Raji (cell line): ENCODE data around the gene FAM222A.

Source experiments
- POLR2A ChIP-seq: IDR thresholded peaks from 2 replicates; pipeline ENCODE4 v1.6.1; 2011; ENCODE audit warnings: low read depth, low read length, control low read depth; ENCODE audit not compliant: insufficient read depth

FAM222A gene

DNA sequence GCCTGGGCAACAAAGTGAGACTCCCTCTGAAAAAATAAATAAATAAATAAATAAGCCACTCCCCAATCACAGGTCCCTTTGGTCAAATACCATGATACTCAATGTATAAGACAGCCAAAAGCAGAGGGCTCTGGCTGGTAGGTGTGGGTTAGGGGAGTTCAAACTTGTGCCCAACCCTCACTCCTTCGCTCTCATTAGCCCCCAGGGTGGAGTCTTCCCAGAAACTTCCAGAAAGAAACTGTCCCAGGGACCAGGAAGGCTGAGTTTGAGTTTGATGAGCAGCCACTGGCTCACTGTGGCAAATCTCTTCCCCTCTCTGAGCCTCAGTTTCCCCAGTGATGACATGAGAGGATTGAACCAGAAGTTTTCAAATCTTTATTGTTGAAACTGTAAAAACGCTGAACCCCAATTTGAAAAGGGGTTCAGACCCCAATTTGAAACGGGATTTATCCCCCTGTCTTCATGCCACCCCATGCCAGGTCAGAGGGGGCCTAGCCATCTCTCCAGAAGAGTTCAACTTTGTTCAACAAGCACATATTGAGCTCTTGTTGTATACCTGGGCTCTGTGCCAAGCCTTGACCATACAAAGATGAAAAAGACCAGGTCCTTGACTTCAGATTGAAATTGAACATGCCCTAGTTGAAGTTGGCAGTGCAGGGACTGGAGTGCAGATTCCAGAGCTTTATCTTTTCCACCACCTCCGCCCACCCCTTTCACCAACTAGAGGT lies 9.1 kb upstream of the FAM222A start:
- no peak for TF ChIP-seq POLR2A

DNA sequence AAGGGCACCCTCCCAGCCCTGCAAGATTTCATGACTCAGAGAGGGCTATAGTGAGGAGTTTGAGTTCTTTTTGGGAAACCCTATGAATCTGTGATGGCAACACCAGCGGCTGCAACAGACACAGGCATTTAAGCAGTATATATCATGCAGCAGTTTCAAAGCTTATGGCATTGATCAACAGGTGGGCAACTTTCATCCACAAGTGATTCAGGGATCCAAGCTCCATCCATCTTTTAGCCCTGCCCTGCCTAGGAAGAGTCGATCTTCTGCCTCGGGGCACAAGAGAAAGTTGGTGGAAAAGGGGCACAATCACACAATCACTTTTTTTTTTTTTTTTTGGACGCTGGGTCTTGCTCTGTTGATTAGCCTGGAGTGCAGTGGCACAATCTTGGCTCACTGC lies 8.3 kb upstream of the FAM222A start:
- TF ChIP-seq POLR2A: no peak

DNA sequence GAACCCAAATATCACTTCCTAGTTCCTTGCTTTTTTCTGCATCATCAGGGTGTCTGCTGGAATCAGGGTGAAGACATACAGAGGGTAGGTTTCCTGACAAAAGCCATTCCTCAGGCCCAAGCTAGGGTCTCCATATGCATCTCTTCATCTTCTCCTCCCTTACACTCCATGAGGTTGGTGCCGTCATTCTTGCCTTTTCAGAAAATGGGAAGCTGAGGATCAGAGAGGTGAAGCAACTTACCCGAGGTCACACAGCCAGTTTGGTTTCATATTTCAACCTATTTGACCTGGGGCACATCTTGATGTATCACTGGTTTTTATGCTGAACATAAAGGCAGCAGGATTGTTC lies 7.3 kb upstream of the FAM222A start:
- TF ChIP-seq POLR2A: no peak

DNA sequence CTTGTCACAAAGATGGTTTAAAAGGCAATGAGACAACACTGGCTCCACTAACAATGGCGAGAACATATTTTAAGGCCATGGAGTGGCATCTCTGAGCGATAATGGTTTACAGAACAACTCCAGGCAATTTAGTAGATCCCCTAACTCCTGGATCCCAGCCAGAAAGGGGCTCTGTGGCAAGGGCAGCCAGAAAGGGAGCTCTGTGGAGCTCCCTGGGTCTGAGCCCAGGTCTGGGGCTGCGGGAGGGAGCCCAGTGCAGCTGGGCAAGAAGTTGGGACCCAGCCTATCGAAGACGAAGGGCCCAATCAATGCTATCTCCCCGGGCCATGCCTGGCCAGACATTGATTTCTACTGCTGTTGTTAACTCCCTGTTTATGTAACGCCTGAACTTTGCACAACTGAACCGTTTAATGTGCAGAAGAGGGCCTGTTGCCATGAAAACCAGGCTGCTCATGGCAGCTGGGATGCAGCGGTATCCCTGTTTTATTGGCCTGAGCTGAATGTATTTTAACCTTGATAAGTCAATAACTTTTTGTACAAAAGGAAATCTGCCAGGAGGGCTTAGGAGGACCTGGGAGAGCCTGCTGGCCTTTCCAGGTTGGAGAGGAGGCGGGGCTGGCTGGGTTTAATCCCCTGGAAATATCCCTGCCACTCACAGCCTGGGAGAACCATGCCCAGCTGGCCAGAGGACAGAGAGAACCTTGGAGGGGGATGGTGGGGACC lies 6.7 kb upstream of the FAM222A start:
- TF ChIP-seq POLR2A: no peak

DNA sequence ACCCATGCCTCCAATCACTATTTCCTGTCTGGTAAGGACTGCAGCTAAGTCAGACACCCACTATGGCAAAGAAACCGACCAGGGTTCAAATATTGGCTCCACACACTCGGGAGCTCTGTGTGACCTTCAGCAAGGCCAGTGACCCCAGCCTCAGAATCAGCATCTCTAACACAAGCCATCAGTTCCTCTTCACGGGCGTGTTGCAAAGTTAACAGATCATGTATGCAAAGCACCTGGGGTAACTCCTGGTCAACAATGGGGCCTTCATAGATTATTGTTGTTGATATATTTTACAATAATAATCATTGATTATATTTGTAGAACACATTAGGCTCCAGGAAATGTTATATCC lies 6.2 kb upstream of the FAM222A start:
- TF ChIP-seq POLR2A: no peak

DNA sequence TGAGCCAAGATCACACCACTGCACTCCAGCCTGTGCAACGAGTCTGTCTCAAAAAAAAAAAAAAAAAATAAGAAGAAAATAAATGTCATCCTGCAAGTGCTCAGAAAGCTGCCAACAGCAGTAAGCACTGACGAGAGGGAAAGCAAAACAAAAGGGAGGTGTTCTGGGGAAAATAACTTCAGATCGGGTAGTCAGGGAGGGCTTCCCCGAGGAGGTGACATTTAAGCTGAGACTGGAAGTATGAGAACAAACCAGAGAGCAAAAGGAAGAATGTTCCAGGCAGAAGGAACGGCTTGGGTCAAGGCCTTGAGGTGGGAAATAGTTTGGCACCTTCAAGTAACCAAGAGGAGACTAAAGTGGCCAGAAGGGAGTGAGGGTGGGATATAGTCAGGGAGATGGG lies 4.7 kb upstream of the FAM222A start:
- no peak for TF ChIP-seq POLR2A

GRCh38 chr12:109709401-109709991 lies 4.1 kb upstream of the FAM222A start:
- no peak for TF ChIP-seq POLR2A

DNA sequence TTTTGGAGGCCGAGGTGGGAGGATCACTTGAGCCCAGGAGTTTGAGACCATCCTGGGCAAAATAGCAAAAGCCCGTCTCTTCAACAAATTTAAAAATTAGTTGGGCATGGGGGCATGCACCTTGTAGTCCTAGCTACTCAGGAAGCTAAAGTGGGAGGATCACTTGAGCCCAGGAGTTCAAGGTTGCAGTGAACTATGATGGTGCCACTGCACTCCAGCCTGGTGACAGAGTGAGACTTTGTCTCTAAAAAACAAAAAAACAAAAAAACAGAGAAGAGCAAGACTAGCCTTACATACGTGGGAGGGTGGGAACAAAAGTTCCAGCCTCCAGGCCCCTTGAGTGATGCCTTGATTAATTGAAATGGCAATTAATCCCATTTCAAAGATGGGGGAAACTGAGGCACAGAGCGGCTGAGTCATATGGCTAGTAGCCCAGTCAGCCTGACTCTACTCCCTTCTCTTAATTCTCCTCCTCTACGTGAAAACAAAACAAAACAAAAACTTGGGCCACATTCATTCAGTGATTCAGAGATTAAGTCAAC lies 3.3 kb upstream of the FAM222A start:
- no peak for TF ChIP-seq POLR2A

DNA sequence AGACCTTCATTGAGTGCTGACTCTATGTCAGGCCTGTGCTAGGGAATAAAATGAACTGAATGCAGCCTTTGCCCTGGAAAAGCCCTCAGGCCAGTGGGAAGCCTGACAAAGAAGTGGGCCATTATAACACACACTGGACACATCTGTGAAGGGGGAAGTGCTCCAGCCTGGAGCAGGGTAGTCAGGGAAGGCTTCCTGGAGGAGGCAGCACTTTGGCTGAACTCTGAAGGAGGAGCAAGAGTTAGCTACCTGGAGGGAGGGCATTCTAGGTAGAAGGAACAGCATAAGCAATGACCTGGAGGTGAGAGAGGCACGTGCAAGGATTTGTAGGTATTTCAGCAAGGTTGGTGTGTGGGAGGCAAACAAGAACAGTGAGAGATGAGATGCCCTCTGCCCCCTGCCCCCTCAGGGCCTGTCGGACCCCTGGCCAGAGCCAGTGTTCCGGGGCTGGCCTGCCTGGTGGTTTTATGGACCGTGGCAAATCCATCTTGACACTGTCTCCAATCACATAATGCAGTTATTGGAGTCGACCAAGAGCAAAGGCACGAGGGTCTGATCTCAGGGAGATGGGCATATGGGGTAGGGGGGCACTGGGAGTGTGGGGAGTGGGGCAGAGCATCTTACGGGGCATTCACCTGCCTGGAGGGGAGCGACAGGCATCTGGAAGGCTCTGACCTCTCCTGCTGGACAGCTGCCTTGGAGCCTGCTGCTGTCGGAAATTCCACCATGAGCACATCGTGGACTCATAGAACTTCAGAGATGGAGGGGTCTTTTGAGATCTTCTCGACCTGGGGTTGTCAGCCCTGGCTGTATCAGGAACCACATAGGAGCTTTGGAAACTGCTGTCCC lies 2.7 kb upstream of the FAM222A start:
- no peak for TF ChIP-seq POLR2A

DNA sequence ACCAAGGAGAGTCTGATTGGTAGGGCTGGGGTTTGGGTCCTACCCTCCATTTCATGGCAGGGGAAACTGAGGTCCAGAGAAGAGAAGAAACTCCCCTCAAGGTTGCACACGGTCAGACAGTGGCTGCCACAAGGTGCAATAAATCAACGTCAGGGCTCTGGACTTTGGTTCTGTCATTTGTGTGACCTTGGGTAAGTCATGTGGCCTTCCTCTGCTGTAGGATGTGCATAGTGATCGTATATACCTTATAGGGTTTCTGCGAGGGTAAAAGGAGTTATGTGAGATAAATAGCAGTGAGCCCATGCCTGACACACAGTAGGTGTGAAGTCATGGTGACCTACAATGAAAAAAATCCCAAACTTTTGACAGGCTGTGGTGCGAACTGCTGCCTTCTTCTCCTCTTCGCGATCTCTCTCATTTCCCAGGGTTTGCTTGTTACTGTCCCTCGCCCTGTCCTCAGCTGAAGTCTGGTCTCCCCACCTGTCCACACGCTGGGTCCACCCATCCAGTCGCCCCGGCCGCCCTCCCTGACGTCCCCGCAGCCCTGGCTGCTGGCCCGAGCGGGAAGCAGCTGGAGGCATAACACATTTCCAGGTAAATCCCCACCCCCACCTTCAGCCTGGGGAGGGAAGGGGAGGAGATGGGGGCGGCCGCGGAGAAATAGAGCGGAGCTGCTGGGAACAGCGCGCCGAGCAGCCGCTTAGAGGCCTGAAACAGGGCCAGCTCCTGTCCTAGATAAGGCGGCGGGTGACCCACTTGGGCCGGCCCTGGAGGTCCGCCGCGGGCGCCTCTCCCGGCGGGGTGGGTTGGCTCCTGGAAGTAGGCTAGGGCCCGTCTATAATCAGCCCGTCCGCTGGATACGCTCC lies 1.8 kb upstream of the FAM222A start:
- no peak for TF ChIP-seq POLR2A

GRCh38 chr12:109714141-109714912 lies 702 bp downstream of the FAM222A start:
- TF ChIP-seq POLR2A: no peak; the same call in 1 of the 2 replicates

DNA sequence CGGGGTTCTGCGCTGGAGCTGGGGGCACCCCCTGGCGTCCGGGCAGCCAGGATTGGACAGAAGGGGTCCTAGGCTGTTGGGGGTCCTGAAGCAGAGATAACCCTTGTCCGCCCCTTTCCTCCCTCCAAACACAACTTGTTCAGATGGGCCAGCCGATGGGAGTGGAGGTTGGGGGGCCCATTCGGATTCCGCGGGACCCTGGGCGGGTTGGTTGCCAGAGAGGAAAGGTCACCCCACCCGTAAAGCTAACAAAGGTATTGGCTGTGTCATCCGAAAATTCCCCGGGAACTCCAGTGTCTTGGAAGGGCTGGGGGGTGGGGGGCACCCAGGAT lies 1.3 kb downstream of the FAM222A start:
- no peak for TF ChIP-seq POLR2A

GRCh38 chr12:109715310-109716091 lies 1.9 kb downstream of the FAM222A start:
- TF ChIP-seq POLR2A: no peak
